MCF 10A (cell line): ENCODE measurements around the gene NASP. TPM values are rescaled to one million over a fixed set of nuclear protein-coding genes. Genes with fewer than 3 reads are reported as not detected.

ENCODE experiments used
- BruUV-seq: library from RNA; stranded (reverse); fragments of 400-500 nt; replicated peaks from 2 replicates; lab custom pipeline; 2021; lab: Mats Ljungman, UMichigan
- CTCF ChIA-PET: fragments of 300-600 bp; sonication (Branson Sonifier 250); formaldehyde crosslinking; extraction: SDS; loops from one replicate; lab custom pipeline; 2021; ENCODE audit warnings: antibody characterized with exemption, inconsistent platforms; lab: Yijun Ruan, JAX
- POLR2A ChIA-PET: fragments of 300-600, 350-650 bp; sonication (Branson Sonifier 250); formaldehyde crosslinking; extraction: SDS; loops from one replicate; lab custom pipeline; 2020; ENCODE audit warnings: antibody characterized with exemption, inconsistent platforms; lab: Yijun Ruan, JAX
- DNase-seq: peaks from one replicate; pipeline ENCODE4 v3.0.0-alpha.2; 2018; ENCODE audit not compliant: unreplicated experiment
- H3K27ac Mint-ChIP-seq: one replicate; pipeline ENCODE4 v1.8.0; 2022; ENCODE audit warnings: mild to moderate bottlenecking, low read depth, mixed read lengths; ENCODE audit not compliant: unreplicated experiment
- H3K27me3 Mint-ChIP-seq: one replicate; pipeline ENCODE4 v1.8.0; 2022; ENCODE audit warnings: mixed read lengths; ENCODE audit not compliant: insufficient read depth, unreplicated experiment
- H3K36me3 Mint-ChIP-seq: one replicate; pipeline ENCODE4 v1.8.0; 2022; ENCODE audit warnings: mild to moderate bottlenecking, moderate library complexity, mixed read lengths; ENCODE audit not compliant: insufficient read depth, unreplicated experiment
- H3K4me1 Mint-ChIP-seq: one replicate; pipeline ENCODE4 v1.8.0; 2022; ENCODE audit warnings: mixed read lengths; ENCODE audit not compliant: insufficient read depth, unreplicated experiment
- H3K4me3 Mint-ChIP-seq: one replicate; pipeline ENCODE4 v1.8.0; 2022; ENCODE audit warnings: mild to moderate bottlenecking, moderate library complexity, mixed read lengths; ENCODE audit not compliant: unreplicated experiment
- H3K9me3 Mint-ChIP-seq: one replicate; pipeline ENCODE4 v1.8.0; 2022; ENCODE audit warnings: mixed read lengths; ENCODE audit not compliant: unreplicated experiment
- CTCF ChIP-seq: fragments of 200-600 bp; IDR thresholded peaks from one replicate; pipeline ENCODE4 v1.8.0; 2022; ENCODE audit warnings: antibody characterized with exemption, mild to moderate bottlenecking; ENCODE audit not compliant: unreplicated experiment
- intact Hi-C: fragments of 100-400 bp; cut with micrococcal nuclease; formaldehyde crosslinking; loops from 2 replicates; pipeline ENCODE4 v1.14.1; 2022
- total RNA-seq: library from RNA; stranded (reverse); gene quantifications from 2 replicates; pipeline ENCODE4 v1.2.3, GENCODE V29; 2022

Gene NASP
- total RNA-seq, 1 experiment from 2014 or later = 84.6 TPM

GRCh38 chr1:45541193-45541592, 42.6 kb upstream of the NASP start:
- Mint-ChIP-seq H3K27ac (no peak overlapping the region), H3K36me3 (no peaks in the 10 kb centered on the region), H3K27me3 (no peaks in the 10 kb centered on the region), H3K4me1 (peaks cover 2% of the 10 kb centered on the region), H3K9me3 (no peaks in the 10 kb centered on the region), H3K4me3 (no peak overlapping the region)
- CTCF ChIA-PET = no interaction called here
- intact Hi-C loops = no loop called here
- no TSS peak for BruUV-seq
- POLR2A ChIA-PET = interaction anchor here (0.6 to 1.8 kb wide), 3 partner anchors 10 to 52 kb away, joined by 3 to 11 read pairs (median 7); partner anchors contain the start of gene AKR1A1
- TF ChIP-seq CTCF = no peak
- no peak for DNase-seq

DNA sequence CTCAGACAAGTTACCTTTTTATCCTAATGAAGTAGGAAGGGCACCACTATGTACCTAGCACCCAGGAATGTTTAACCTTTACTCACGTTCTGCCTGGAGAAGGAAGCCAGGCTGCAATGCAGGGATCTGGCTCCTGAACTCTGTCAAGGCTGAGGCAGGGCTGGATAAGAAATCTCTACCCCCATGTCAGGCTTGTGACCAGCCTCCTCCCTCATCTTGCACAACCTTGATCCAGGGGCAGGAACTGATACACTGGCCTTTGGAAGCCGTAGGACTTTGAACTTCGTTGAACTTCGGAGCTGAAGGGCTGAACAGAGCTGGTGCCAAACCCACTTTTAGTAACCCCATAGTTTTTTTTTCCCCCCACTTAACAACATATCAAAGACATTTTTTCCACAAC, 41.2 kb upstream of the NASP start:
- no peak overlapping the region for H3K4me3 Mint-ChIP-seq
- no peak overlapping the region for H3K27ac Mint-ChIP-seq
- H3K4me1 Mint-ChIP-seq = no peaks in the 10 kb centered on the region
- H3K27me3 Mint-ChIP-seq = no peaks in the 10 kb centered on the region
- no peak for TF ChIP-seq CTCF
- H3K9me3 Mint-ChIP-seq = no peaks in the 10 kb centered on the region
- no peak for DNase-seq
- ChIA-PET CTCF (no interaction called here), POLR2A (interaction anchor here (0.8 to 1.7 kb wide), 2 partner anchors 9 to 21 kb away, joined by 3 to 7 read pairs; partner anchors contain the start of gene PRDX1)
- intact Hi-C loops = no loop called here
- no TSS peak for BruUV-seq
- no peaks in the 10 kb centered on the region for H3K36me3 Mint-ChIP-seq

DNA sequence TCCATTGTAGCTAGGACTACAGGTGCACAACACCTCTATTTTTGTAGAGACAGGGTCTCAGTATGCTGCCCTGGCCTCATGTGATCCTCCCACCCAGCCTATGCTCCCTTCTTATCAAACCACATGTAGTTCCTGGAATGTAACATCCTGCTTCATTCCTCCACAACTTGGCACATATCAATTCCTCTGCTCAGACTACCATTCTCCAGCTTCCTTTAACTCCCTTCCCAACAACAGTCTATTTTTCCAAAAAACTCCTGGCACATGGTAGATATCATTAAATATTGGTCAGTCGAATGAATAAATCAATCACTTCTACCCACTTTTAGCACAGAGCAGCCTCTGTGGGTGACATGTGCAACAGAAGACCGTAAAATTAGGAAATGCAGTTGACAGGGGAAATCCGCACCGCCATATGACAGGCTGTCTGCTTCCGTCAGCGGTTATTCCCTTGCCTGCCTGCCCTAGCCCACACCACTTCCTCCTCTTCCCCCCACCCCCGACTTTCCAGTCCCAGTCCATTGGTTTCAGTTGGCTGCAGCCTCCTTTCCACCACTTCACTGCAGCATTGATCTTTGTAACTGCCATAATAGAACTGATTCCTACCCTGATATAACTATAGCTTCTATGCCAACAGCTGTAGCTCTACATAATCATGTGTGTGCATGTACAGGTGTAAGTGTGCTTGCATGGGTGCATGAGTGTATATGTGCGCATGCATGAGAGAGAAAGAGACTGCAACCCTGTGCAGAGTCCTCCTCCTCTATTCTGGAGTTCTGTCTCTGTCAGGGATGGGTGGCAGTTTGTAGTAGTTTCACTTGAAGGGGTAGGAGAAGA, 40.0 kb upstream of the NASP start:
- H3K4me3 Mint-ChIP-seq = no peak overlapping the region
- DNase-seq = no peak
- ChIA-PET CTCF (interaction anchor here (0.5 to 0.7 kb wide), 2 partner anchors 27 to 32 kb away, joined by 3 read pairs; no protein-coding TSS in a partner anchor), POLR2A (interaction anchor here (0.7 to 1.1 kb wide), 2 partner anchors 26 to 39 kb away, joined by 3 read pairs; no protein-coding TSS in a partner anchor)
- H3K27ac Mint-ChIP-seq = no peak overlapping the region
- BruUV-seq = no TSS peak
- H3K9me3 Mint-ChIP-seq = no peaks in the 10 kb centered on the region
- H3K36me3 Mint-ChIP-seq = no peaks in the 10 kb centered on the region
- H3K27me3 Mint-ChIP-seq = no peaks in the 10 kb centered on the region
- TF ChIP-seq CTCF = no peak
- H3K4me1 Mint-ChIP-seq = no peaks in the 10 kb centered on the region
- intact Hi-C loops = no loop called here

GRCh38 chr1:45544530-45544929, 39.3 kb upstream of the NASP start:
- POLR2A ChIA-PET = interaction anchor here (0.7 to 3.3 kb wide), 3 partner anchors 23 to 38 kb away, joined by 3 to 23 read pairs (median 3); partner anchors contain the start of gene PRDX1
- intact Hi-C loops = no loop called here
- Mint-ChIP-seq H3K4me3 (no peak overlapping the region), H3K9me3 (no peaks in the 10 kb centered on the region), H3K27me3 (no peaks in the 10 kb centered on the region), H3K27ac (no peak overlapping the region), H3K4me1 (no peaks in the 10 kb centered on the region), H3K36me3 (no peaks in the 10 kb centered on the region)
- TF ChIP-seq CTCF = no peak
- DNase-seq = no peak
- CTCF ChIA-PET = interaction anchor here (0.6 to 1.0 kb wide), 3 partner anchors 24 to 489 kb away, joined by 3 to 4 read pairs (median 3); no protein-coding TSS in a partner anchor
- BruUV-seq = no TSS peak
